HEK293 (cell line): ENCODE data around the gene SLC25A44.

Experiments used
- CTCF ChIA-PET: fragments of 350-600 bp; formaldehyde crosslinking; extraction: SDS; loops from one replicate; lab custom pipeline; 2021; ENCODE audit warnings: antibody characterized with exemption; lab: Yijun Ruan, JAX
- POLR2A ChIA-PET: fragments of 300-600 bp; formaldehyde crosslinking; extraction: SDS; loops from one replicate; lab custom pipeline; 2020; ENCODE audit warnings: antibody characterized with exemption, inconsistent platforms; lab: Yijun Ruan, JAX
- H3K27ac ChIP-seq: fragments of 200-500 bp; sonication (Bioruptor generic); 2 replicates; pipeline ENCODE4 v1.5.1; 2014; ENCODE audit warnings: low read depth, low read length, control low read depth, inconsistent platforms; ENCODE audit errors: extremely low read depth
- H3K36me3 ChIP-seq, 2 experiments: fragments of 200-500 bp in 1 of 2; sonication (Bioruptor generic) in 1 of 2; 1 replicate in 1 of 2; 2 replicates in 1 of 2; pipeline ENCODE4 v1.5.1; 2014 to 2017; ENCODE audit warnings: inconsistent platforms in 2 of 2, low read length in 2 of 2; ENCODE audit not compliant: control insufficient read depth in 2 of 2, insufficient read depth in 1 of 2
- H3K4me1 ChIP-seq: fragments of 200-500 bp; sonication (Bioruptor generic); 2 replicates; pipeline ENCODE4 v1.5.1; 2014; ENCODE audit warnings: mild to moderate bottlenecking, low read length, inconsistent platforms; ENCODE audit not compliant: control insufficient read depth, insufficient read depth
- H3K4me3 ChIP-seq: 2 replicates; pipeline ENCODE4 v1.5.1; 2011; ENCODE audit warnings: low read depth, mild to moderate bottlenecking, control low read depth, low read length, moderate library complexity
- H3K9me3 ChIP-seq: fragments of 200-500 bp; sonication (Bioruptor generic); 2 replicates; pipeline ENCODE4 v1.5.1; 2014; ENCODE audit warnings: low read depth, low read length, inconsistent platforms; ENCODE audit not compliant: control insufficient read depth, insufficient read depth
- ZEB2 ChIP-seq: fragments of 450-650 bp; formaldehyde crosslinking; IDR thresholded peaks from 2 replicates; pipeline ENCODE4 v1.5.1; 2016; ENCODE audit warnings: missing biosample characterization, missing genetic modification characterization
- ZFHX2 ChIP-seq: fragments of 450-650 bp; formaldehyde crosslinking; conservative IDR thresholded peaks from 2 replicates; pipeline ENCODE4 v1.5.1; 2016; ENCODE audit warnings: missing biosample characterization, missing genetic modification characterization
- ZFP41 ChIP-seq: fragments of 450-650 bp; formaldehyde crosslinking; IDR thresholded peaks from 2 replicates; pipeline ENCODE4 v1.5.1; 2016; ENCODE audit warnings: missing biosample characterization, missing genetic modification characterization, borderline replicate concordance
- ZIC2 ChIP-seq: fragments of 450-650 bp; formaldehyde crosslinking; IDR thresholded peaks from 2 replicates; pipeline ENCODE4 v1.5.1; 2016; ENCODE audit warnings: missing biosample characterization, missing genetic modification characterization
- ZNF10 ChIP-seq: fragments of 450-650 bp; formaldehyde crosslinking; IDR thresholded peaks from 2 replicates; pipeline ENCODE4 v1.5.1; 2017; ENCODE audit warnings: missing biosample characterization, missing genetic modification characterization
- ZNF354C ChIP-seq: fragments of 450-650 bp; formaldehyde crosslinking; IDR thresholded peaks from 2 replicates; pipeline ENCODE4 v1.5.1; 2016; ENCODE audit warnings: missing biosample characterization, missing genetic modification characterization, low read depth, borderline replicate concordance
- ZNF394 ChIP-seq: fragments of 450-650 bp; formaldehyde crosslinking; IDR thresholded peaks from 2 replicates; pipeline ENCODE4 v1.5.1; 2016; ENCODE audit warnings: missing biosample characterization, missing genetic modification characterization, mild to moderate bottlenecking, moderate library complexity, borderline replicate concordance
- ZNF629 ChIP-seq: fragments of 450-650 bp; formaldehyde crosslinking; IDR thresholded peaks from 2 replicates; pipeline ENCODE4 v1.5.1; 2017; ENCODE audit warnings: missing biosample characterization, missing genetic modification characterization
- TF ChIP-seq, protein P1 (sequence below): fragments of 450-650 bp; formaldehyde crosslinking; IDR thresholded peaks from 2 replicates; pipeline ENCODE4 v1.5.1; 2016; ENCODE audit warnings: missing biosample characterization, missing genetic modification characterization
- TF ChIP-seq, protein P2 (sequence below): fragments of 450-650 bp; formaldehyde crosslinking; IDR thresholded peaks from 2 replicates; pipeline ENCODE4 v1.5.0; 2017; ENCODE audit warnings: missing biosample characterization, missing genetic modification characterization, borderline replicate concordance
- TF ChIP-seq, protein P3 (sequence below): fragments of 450-650 bp; formaldehyde crosslinking; IDR thresholded peaks from 2 replicates; pipeline ENCODE4 v1.5.1; 2017; ENCODE audit warnings: missing biosample characterization, missing genetic modification characterization
- TF ChIP-seq, protein P4 (sequence below): fragments of 450-650 bp; formaldehyde crosslinking; IDR thresholded peaks from 2 replicates; pipeline ENCODE4 v1.5.1; 2016; ENCODE audit warnings: missing biosample characterization, missing genetic modification characterization
- TF ChIP-seq, protein P5 (sequence below): fragments of 450-650 bp; formaldehyde crosslinking; IDR thresholded peaks from 2 replicates; pipeline ENCODE4 v1.5.1; 2017; ENCODE audit warnings: missing biosample characterization, missing genetic modification characterization

The SLC25A44 gene

DNA sequence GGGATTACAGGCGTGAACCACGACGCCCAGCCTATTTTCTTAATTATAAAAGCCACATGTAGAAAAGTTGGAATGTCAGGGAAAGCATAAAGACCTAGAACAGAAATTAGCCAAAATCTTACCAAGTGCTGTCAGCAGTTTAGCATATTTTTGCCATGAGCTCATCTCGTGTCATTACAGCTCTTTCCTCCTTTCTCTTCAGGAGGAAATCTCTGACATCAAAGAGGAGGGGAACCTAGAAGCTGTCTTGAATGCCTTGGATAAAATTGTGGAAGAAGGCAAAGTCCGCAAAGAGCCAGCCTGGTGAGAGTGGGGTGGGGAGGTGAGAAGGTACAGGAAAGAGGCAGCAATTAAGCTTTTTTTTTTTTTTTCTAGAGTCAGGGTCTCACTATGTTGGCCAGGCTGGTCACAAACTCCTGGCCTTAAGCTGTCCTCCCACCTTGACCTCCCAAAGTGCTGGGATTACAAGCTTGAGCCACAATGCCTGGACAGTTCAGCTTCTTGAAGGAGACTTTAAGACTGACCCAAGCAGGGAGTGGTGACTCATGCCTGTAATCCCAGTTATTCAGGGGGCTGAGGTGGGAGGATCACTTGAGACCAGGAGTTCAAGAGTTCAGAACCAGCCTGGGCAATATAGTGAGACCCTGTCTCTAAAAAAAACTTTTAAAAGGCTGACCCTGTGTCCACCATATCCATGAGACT is 39.7 kb downstream of the SLC25A44 start (continued):
- no peak for TF ChIP-seq ZNF394
- TF ChIP-seq, protein P1, sequence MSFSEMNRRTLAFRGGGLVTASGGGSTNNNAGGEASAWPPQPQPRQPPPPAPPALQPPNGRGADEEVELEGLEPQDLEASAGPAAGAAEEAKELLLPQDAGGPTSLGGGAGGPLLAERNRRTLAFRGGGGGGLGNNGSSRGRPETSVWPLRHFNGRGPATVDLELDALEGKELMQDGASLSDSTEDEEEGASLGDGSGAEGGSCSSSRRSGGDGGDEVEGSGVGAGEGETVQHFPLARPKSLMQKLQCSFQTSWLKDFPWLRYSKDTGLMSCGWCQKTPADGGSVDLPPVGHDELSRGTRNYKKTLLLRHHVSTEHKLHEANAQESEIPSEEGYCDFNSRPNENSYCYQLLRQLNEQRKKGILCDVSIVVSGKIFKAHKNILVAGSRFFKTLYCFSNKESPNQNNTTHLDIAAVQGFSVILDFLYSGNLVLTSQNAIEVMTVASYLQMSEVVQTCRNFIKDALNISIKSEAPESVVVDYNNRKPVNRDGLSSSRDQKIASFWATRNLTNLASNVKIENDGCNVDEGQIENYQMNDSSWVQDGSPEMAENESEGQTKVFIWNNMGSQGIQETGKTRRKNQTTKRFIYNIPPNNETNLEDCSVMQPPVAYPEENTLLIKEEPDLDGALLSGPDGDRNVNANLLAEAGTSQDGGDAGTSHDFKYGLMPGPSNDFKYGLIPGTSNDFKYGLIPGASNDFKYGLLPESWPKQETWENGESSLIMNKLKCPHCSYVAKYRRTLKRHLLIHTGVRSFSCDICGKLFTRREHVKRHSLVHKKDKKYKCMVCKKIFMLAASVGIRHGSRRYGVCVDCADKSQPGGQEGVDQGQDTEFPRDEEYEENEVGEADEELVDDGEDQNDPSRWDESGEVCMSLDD (tag by site-specific recombination), result no peak
- TF ChIP-seq ZNF10, result no peak
- TF ChIP-seq ZFHX2, result 0 out of 2 replicates have a peak, but pooled peaks have one; percentile 4
- TF ChIP-seq ZFP41 (tag by site-specific recombination), result no peak

DNA sequence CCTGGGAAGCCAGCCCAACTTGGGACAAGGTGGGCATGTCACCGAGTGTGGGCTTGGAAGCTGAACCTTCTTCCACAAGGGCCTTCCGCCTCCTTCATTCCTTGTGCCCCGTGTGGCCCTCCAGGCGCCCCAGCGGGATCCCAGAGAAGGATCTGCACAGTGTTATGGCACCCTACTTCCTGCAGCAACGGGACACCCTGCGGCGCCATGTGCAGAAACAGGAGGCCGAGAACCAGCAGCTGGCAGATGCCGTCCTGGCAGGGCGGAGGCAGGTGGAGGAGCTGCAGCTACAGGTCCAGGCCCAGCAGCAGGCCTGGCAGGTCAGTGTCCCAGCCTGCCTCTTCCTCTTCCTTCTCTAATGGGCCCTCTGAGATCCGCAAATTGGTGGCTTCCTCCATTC is 42.3 kb downstream of the SLC25A44 start:
- Histone ChIP-seq H3K36me3 (peaks cover 14 to 43% of the 10 kb centered on the region in 2 experiments; a peak in 2 of 3 replicates), H3K4me3 (no peak overlapping the region), H3K27ac (no peak overlapping the region), H3K4me1 (no peaks in the 10 kb centered on the region), H3K9me3 (no peaks in the 10 kb centered on the region)
- POLR2A ChIA-PET, result interaction anchor here (0.6 kb wide), 1 partner anchor 11 kb away, joined by 8 read pairs; no protein-coding TSS in a partner anchor
- TF ChIP-seq, protein P2, sequence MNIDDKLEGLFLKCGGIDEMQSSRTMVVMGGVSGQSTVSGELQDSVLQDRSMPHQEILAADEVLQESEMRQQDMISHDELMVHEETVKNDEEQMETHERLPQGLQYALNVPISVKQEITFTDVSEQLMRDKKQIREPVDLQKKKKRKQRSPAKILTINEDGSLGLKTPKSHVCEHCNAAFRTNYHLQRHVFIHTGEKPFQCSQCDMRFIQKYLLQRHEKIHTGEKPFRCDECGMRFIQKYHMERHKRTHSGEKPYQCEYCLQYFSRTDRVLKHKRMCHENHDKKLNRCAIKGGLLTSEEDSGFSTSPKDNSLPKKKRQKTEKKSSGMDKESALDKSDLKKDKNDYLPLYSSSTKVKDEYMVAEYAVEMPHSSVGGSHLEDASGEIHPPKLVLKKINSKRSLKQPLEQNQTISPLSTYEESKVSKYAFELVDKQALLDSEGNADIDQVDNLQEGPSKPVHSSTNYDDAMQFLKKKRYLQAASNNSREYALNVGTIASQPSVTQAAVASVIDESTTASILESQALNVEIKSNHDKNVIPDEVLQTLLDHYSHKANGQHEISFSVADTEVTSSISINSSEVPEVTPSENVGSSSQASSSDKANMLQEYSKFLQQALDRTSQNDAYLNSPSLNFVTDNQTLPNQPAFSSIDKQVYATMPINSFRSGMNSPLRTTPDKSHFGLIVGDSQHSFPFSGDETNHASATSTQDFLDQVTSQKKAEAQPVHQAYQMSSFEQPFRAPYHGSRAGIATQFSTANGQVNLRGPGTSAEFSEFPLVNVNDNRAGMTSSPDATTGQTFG (tag by site-specific recombination), result no peak
- TF ChIP-seq, protein P3, sequence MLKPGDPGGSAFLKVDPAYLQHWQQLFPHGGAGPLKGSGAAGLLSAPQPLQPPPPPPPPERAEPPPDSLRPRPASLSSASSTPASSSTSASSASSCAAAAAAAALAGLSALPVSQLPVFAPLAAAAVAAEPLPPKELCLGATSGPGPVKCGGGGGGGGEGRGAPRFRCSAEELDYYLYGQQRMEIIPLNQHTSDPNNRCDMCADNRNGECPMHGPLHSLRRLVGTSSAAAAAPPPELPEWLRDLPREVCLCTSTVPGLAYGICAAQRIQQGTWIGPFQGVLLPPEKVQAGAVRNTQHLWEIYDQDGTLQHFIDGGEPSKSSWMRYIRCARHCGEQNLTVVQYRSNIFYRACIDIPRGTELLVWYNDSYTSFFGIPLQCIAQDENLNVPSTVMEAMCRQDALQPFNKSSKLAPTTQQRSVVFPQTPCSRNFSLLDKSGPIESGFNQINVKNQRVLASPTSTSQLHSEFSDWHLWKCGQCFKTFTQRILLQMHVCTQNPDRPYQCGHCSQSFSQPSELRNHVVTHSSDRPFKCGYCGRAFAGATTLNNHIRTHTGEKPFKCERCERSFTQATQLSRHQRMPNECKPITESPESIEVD (tag by site-specific recombination), result no peak
- TF ChIP-seq, protein P4, sequence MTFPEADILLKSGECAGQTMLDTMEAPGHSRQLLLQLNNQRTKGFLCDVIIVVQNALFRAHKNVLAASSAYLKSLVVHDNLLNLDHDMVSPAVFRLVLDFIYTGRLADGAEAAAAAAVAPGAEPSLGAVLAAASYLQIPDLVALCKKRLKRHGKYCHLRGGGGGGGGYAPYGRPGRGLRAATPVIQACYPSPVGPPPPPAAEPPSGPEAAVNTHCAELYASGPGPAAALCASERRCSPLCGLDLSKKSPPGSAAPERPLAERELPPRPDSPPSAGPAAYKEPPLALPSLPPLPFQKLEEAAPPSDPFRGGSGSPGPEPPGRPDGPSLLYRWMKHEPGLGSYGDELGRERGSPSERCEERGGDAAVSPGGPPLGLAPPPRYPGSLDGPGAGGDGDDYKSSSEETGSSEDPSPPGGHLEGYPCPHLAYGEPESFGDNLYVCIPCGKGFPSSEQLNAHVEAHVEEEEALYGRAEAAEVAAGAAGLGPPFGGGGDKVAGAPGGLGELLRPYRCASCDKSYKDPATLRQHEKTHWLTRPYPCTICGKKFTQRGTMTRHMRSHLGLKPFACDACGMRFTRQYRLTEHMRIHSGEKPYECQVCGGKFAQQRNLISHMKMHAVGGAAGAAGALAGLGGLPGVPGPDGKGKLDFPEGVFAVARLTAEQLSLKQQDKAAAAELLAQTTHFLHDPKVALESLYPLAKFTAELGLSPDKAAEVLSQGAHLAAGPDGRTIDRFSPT (tag by site-specific recombination), result no peak
- 0 out of 2 replicates have a peak, but pooled peaks have one; percentile 17 for TF ChIP-seq ZIC2
- TF ChIP-seq ZNF354C (tag by site-specific recombination), result no peak
- CTCF ChIA-PET, result no interaction called here

DNA sequence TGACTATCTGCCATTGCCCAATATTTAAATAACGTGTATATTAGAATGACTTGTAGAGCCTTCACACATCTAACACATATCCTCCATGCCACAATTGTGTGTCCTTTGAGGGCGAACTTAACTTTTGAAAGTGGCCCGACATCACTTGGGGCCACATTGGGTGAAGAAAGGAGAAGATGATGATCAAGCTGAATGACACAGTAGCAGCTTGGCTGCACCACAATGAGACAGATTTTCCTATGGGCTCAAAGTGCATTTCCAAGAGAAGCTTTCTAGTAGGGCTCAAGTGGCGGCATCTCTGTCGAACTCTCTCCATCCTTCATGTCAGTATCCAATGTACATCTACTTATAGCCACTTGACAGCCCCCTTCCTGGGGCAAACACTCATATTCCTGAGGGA is 44.3 kb downstream of the SLC25A44 start:
- Histone ChIP-seq H3K9me3 (no peaks in the 10 kb centered on the region), H3K4me1 (no peaks in the 10 kb centered on the region), H3K27ac (no peak overlapping the region), H3K4me3 (no peak overlapping the region), H3K36me3 (peaks cover 14 to 43% of the 10 kb centered on the region in 2 experiments; a peak in 2 of 3 replicates)
- no peak for TF ChIP-seq ZNF629 (tag by site-specific recombination)
- TF ChIP-seq, protein P5, sequence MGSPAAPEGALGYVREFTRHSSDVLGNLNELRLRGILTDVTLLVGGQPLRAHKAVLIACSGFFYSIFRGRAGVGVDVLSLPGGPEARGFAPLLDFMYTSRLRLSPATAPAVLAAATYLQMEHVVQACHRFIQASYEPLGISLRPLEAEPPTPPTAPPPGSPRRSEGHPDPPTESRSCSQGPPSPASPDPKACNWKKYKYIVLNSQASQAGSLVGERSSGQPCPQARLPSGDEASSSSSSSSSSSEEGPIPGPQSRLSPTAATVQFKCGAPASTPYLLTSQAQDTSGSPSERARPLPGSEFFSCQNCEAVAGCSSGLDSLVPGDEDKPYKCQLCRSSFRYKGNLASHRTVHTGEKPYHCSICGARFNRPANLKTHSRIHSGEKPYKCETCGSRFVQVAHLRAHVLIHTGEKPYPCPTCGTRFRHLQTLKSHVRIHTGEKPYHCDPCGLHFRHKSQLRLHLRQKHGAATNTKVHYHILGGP (tag by site-specific recombination), result no peak
- no peak for TF ChIP-seq ZEB2 (tag by site-specific recombination)
- ChIA-PET CTCF (interaction anchor here (3.2 kb wide), 1 partner anchor 12 kb away, joined by 25 read pairs; no protein-coding TSS in a partner anchor), POLR2A (no interaction called here)
